C4-2B (cell line): ENCODE results near the gene ADA.
"Not testable (repeated sequence)": the region's sequence is repeated elsewhere in the genome, so short reads cannot be mapped to it uniquely, and the experiment has no call there.

ENCODE experiments used
- H3K27ac ChIP-seq: fragments of 450-650 bp; 2 replicates; pipeline ENCODE4 v1.5.1; 2017
- ZFX ChIP-seq: fragments of 450-650 bp; IDR thresholded peaks from 2 replicates; pipeline ENCODE4 v1.6.1; 2017
- TF ChIP-seq, protein P1 (sequence below): fragments of 450-650 bp; conservative IDR thresholded peaks from 2 replicates; pipeline ENCODE4 v1.5.1; 2017; ENCODE audit warnings: mild to moderate bottlenecking

Gene ADA

DNA sequence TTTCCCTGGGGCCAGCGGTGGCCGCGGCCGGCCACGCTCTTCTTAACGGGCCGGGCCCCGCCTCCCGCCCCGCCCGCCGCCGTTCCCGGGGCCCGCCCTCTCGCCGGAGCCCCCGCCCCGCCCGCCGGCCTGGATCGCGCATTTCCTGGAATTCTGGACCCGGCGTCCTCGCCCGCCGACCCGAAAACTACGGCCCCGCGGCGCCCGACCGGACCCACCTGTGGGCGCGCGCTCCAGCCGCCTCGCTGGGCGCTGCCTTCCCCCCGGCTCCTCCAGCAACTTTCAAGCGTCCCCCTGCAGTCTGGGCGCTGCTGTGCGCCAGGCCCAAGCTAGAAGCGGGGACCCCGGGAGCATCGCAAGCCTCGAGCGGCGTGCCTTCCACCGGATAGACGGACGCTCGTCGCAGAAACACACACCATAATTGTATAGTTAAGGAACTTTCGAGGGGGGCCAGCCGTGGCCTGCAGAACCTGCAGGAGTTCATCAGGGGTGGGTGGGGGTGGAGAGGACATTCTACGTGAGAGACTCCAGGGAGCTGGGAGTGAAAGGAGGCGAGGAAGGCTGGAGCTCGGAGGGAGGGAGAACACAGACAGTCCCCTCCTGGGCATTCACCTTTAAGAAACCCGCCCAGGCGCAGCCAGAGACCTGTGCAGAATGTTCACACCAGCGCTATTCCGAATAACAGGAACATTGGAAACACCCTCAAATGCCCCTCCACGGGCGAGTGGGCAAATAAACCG lies at the start of gene ADA:
Gene ADA (minus strand): TSS at position 16 of the 740 bp plus-strand sequence. CDS start 92 bp downstream, outside the sequence.
- TF ChIP-seq ZFX: peak; percentile 46; the same call in 1 of the 2 replicates
- TF ChIP-seq, protein P1, sequence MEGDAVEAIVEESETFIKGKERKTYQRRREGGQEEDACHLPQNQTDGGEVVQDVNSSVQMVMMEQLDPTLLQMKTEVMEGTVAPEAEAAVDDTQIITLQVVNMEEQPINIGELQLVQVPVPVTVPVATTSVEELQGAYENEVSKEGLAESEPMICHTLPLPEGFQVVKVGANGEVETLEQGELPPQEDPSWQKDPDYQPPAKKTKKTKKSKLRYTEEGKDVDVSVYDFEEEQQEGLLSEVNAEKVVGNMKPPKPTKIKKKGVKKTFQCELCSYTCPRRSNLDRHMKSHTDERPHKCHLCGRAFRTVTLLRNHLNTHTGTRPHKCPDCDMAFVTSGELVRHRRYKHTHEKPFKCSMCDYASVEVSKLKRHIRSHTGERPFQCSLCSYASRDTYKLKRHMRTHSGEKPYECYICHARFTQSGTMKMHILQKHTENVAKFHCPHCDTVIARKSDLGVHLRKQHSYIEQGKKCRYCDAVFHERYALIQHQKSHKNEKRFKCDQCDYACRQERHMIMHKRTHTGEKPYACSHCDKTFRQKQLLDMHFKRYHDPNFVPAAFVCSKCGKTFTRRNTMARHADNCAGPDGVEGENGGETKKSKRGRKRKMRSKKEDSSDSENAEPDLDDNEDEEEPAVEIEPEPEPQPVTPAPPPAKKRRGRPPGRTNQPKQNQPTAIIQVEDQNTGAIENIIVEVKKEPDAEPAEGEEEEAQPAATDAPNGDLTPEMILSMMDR: no peak
- peak within 1 kb of the TSS; percentile 47 for H3K27ac ChIP-seq

DNA sequence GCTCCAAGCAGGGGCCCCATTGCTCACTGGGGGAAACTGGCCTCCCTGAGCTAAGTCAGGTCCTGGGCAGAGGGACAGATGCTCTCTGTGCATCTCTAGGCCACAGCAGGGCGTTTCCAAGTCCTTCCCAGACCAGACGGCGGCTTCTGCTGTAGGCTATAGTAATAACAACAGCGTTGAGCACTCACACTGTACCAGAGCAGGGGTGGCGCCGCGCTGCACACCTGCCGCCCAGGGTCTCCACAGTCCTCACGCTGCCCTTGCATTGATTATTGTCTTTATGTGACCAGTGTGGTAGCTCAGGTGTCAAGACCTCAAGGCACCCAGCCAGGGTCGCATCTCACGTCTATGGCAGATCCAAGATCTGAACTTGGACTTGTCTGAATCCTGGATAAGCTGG lies 48.8 kb upstream of the ADA start:
- H3K27ac ChIP-seq: no peak overlapping the region
- TF ChIP-seq, protein P1: no peak
- no peak for TF ChIP-seq ZFX

DNA sequence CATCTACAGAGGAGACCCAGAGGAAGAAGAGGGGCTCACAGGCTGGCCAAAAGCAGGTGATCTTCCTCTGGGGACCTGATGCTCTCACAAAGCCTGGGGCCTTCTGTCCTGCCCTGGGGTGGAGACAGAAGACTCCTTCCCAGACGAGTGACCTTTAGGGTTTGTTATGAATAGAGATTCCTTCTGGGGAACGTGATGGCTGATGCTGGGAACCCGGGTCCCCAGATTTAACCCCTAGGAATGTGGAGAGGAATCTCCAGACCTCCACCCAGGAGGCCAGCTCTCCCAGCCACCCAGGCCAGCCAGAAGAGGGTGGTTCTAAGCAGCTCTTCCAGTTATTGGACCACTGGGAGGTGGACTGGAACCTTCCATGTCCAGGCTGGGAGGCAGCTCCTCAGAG lies 46.9 kb upstream of the ADA start:
- TF ChIP-seq, protein P1: no peak
- no peak for TF ChIP-seq ZFX
- no peak overlapping the region for H3K27ac ChIP-seq

DNA sequence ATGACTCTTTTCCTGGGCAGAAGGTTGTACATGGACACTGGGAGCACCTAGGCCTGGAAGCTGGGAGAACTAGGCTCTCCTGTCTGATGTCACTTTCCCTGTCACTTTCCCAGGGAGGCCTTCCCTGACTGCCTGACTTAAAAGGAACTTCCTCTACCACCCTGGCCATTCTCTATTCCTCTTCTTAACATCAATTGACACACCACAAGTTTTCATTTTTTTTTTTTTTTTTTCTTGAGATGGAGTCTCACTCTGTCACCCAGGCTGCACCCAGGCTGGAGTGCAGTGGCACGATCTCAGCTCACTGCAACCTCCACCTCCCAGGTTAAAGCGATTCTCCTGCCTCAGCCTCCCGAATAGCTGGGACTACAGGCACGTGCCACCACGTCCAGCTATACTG lies 45.5 kb upstream of the ADA start:
- H3K27ac ChIP-seq: not testable (repeated sequence)

DNA sequence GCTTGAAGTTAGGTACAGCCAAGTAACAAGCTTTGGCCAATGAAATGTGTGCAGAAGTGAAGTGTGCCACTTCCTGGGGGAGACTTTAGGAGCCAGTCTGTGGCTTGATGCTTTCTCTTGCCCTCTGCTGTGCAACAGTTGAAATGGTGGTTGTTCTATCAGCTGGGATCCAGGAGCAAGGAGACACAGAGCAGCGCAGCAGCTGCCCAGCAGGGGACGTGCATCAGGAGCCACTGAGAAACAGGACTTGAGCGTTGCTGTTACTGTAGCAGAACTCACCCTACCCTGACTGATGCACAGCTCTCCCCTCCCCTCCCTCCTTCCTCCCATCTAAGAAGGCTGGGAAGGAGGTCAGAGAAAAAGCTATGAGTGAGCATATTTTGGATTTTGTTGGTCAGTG lies 44.8 kb upstream of the ADA start:
- H3K27ac ChIP-seq: no peak overlapping the region
- TF ChIP-seq, protein P1: no peak; the same call in 1 of the 2 replicates
- TF ChIP-seq ZFX: no peak

DNA sequence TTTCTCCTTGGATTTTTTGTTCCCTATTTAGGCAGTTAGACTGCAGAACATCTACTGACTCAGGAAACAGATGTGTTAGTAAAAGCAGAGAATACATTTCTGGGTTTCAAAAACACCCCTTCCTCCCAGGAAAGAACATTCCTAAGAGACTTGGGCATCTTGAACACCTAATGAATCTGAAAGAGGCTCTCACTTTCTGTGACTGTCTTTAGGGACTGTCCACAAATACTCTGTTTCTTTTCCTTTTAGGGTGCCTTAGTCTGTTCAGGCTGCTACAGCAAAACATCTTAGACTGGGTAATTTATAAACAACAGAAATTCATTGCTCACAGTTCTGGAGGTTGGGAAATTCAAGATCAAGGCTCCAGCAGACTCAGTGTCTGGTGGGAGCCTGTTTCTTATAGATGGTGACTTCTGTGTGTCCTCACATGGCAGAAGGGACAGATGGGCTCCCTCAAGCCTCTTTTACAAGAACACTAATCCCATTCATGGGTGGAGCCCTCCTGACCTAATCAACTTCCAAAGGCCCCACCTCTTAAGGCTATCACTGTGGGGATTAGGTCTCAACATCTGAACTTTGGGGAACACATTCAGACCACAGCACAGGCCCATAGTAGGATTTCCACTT lies 44.3 kb upstream of the ADA start:
- no peak overlapping the region for H3K27ac ChIP-seq
- no peak for TF ChIP-seq ZFX
- TF ChIP-seq, protein P1: no peak

DNA sequence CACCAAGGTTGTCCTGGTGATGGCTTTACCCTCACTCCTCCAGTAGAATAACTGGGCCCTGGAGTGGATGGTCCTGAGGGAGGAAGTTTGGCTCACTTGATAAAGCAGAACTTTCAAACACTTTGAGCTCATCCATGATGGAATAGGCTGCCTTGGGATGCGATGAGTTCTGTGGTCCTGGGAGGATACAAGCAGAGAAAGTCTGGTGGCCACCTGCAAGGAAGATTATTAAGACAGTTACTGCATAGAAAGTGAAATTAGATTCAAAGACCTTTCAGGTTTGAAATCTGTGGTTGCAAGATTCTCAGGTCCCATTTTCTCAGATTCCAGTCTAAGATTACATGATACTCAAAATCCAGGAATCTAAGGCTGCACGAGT lies 43.8 kb upstream of the ADA start:
- TF ChIP-seq ZFX: no peak
- TF ChIP-seq, protein P1: no peak
- H3K27ac ChIP-seq: no peak overlapping the region

DNA sequence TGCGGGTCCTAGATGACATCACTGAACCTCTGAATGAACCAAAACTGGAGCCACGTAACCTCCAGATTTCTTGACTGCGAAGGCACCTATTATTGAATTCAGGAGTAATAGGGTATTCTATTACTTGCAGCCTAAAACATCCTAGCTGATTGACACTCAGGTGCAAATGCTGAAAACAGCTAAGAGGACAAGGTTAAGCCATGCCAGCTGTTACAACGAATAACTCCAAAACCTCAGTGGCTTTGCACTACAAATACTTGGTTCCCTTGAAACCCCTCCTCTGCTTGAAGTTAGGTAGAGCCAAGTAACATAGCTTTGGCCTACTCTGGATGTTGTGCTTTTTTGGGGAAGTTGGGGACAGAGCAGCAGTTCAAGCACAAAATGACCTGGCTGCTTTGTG lies 42.7 kb upstream of the ADA start:
- no peak for TF ChIP-seq ZFX
- TF ChIP-seq, protein P1: no peak
- H3K27ac ChIP-seq: no peak overlapping the region
